Stimulated activated CD4-positive, alpha-beta T cell treated with anti-CD3 and anti-CD28 coated beads, TNF-alpha, amount 100 ng/mL, for 1 hour (primary cell): ENCODE data around the gene PSEN2.
"Not testable (repeated sequence)": the region's sequence is repeated elsewhere in the genome, so short reads cannot be mapped to it uniquely, and the experiment has no call there.

Source experiments
- DNase-seq, 3 donors: peaks; one replicate each; pipeline ENCODE4 v3.0.0-alpha.2; 2020; ENCODE audit warnings: low read depth in 3 of 3, low spot score in 1 of 3

Gene PSEN2

GRCh38 chr1:226912587-226913176 is 42.3 kb downstream of the PSEN2 start:
- peak in 1 of 3 donors; percentile 26 for DNase-seq

DNA sequence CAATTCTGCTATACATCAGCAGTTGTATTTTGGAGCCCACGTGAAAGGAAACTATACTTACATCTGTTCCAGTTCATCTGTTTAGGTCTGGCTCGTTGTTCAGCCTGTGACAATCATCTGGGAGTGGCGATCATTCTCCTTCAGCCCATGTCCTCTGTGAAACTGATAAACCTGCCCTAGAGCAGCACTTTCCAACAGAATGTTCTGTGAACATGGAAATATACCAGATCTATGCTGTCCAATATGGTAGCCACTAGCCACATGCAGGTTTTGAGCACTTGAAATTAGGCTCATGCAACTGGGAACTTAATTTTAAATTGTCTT is 45.2 kb downstream of the PSEN2 start:
- no peak for DNase-seq

DNA sequence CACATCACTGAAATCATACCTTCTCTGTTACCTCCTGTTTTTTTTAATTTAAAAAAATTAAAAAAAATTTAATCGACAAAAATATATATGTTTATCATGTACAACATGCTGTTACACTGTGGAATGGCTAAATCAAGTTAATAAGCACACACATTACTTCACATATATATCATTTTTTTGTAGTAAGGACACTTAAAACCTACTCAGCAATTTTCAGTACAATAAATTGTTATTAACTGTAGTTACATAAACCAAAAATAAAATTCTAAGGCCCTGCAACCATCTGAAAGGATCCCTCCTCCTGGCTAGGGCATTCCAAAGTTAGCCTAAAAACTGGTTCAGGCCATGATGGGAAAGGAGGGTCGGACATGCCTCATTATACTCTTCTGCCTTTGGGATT is 46.1 kb downstream of the PSEN2 start:
- DNase-seq, result no peak

DNA sequence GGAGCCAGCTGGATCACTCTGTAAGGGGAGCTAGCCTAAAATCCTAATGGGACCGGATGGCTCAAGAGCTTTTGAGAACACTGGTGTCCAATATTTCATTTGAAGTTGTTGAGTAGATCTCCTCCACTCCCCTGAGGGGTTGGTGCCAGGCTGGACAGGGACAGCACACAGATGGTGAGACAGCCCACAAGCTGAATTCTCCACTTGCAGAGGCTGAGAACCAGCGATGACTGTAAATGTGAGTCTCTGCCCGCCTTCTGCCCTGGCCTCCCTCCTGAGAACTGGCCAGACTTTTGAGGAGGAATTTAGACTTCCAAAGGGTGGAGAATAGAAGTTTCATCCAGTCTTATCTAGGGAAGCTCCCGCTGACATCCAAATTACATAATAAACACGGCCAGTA is 49.2 kb downstream of the PSEN2 start:
- no peak for DNase-seq

DNA sequence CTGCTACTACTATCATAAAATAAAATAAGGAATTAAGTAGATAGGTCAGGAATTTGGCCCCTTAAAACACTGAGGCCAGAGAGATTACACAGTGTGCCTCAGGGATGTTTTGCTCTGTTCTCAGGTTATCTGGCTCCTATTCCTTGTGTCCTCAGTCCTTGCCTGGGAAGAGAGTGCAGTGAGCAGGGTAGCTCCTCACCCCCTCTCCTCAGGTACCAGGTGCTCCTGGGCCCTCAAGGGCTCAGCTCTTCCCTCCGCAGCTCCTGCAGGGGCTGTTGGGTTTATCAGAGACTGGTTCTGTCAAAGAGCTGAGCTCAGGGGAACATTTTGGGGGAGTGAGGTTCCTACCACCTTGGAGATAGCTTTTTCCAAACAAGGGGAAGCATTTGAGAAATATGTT is 49.6 kb downstream of the PSEN2 start:
- DNase-seq, result no peak

DNA sequence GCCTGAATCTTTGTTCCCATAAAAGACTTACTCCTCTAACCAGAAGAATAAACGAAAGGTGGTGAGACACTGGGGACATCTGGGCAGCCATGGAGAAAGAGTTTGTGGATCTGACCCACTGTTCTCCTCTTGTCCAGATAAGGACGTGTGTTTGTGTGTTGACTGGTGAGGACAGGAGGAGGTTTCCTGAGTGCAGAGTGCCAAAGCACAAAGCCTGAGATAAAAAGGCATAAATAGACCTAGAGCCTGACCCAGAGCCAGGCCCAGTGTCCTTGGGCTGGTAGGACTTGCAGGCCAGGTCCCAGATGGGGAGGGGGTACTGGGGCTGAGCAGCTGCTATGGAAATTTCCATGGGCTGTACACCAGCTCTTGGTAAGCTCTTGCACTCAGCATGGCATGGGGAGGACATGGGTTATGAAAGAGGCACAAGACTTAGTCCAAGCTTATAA is 50.1 kb downstream of the PSEN2 start:
- no peak for DNase-seq

DNA sequence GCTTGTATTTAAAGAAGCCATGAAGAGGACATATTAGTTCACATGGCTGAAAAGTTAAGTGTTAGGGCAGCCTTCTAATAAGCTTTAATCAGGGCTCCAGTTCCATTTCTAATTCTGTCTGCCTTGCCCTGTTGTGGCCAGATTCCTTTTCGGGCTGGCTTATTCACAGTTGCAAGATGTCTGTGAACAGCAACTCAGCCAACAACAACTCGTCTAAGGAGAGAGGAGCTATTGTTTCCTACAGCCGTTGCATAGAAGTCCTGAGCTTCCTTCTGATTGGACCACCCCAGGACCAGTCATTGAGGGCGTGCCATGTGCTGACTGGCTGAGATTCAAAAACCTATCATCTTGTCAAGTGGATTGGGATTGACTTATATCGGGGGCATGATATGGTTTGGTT is 51.1 kb downstream of the PSEN2 start:
- DNase-seq, result no peak

DNA sequence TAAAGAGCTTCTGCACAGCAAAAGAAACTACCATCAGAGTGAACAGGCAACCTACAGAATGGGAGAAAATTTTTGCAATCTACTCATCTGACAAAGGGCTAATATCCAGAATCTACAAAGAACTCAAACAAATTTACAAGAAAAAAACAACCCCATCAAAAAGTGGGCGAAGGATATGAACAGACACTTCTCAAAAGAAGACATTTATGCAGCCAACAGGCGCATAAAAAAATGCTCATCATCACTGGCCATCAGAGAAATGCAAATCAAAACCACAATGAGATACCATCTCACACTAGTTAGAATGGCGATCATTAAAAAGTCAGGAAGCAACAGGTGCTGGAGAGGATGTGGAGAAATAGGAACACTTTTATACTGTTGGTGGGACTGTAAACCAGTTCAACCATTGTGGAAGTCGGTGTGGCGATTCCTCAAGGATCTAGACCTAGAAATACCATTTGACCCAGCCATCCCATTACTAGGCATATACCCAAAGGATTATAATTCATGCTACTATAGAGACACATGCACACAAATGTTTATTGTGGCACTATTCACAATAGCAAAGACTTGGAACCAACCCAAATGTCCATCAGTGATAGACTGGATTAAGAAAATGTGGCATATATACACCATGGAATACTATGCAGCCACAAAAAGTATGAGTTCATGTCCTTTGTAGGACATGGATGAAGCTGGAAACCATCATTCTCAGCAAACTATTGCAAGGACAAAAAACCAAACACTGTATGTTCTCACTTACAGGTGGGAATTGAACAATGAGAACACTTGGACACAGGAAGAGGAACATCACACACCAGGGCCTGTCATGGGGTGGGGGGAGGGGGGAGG is 59.1 kb downstream of the PSEN2 start:
- not testable (repeated sequence) for DNase-seq

GRCh38 chr1:226934483-226935237 is 64.2 kb downstream of the PSEN2 start:
- DNase-seq, result no peak

DNA sequence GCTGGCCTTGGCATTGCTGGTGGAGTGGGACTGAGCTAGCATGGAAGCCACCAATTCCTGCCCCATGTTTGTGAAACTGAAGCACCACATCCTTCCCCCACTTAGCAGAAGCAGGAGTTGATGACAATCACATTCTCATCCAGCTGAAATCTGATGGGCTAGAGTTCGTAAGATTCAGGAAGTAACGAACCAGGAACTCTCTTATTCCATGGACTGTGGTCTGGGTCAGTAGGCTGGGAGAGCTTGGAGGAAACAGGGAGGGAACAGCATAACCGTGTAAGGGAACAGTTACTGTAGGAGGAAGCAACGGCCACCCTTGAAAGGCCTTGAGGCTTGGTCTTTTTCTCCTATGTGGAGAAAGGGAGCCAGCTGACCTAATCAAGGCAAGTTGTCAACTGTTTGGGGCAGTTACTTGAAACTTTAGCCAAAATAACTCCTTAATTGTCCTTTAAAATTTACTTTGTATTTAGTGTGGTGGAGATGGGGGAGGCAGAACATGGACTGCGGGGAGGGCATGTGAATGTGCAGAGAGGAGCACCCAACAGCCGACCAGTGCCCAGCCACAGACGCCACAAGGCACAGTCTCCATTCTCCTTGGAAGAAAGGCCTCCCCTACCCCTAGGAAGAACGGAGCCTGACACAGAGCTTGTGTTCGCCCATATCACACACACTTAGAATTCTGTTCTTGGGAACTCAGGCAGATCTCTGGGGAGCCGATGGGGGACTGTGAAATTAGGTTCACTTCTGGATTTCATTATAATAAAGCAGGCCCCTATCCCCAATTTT is 67.7 kb downstream of the PSEN2 start:
- no peak for DNase-seq

DNA sequence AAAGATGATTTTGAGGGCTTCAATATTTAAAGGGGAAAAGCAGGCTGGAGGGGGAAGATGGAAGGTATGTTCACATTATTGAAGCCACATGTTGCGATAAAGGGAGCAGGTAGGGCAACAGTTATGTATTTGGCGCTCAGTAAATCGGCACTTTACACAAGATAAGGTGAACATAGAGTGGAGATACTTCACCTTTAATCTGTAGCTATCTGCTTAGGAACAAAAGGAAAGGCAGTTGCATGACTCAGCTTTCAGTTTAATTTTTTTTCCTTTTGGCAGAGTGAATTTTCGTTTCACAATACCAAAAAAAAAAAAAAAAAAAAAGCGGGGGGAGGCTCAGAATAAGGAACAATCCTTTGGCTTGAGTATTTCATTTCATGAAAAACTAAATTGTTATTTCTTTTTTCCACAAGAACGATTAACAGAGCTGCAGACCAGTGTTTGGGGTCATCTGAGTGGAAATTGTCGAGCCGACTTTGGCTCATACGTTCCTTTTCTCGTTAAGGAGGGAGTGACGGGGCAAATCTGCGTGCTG is 68.6 kb downstream of the PSEN2 start:
- no peak for DNase-seq

GRCh38 chr1:226939438-226940028 is 69.1 kb downstream of the PSEN2 start:
- DNase-seq, result peak; percentile 38 to 47 (median 45)

DNA sequence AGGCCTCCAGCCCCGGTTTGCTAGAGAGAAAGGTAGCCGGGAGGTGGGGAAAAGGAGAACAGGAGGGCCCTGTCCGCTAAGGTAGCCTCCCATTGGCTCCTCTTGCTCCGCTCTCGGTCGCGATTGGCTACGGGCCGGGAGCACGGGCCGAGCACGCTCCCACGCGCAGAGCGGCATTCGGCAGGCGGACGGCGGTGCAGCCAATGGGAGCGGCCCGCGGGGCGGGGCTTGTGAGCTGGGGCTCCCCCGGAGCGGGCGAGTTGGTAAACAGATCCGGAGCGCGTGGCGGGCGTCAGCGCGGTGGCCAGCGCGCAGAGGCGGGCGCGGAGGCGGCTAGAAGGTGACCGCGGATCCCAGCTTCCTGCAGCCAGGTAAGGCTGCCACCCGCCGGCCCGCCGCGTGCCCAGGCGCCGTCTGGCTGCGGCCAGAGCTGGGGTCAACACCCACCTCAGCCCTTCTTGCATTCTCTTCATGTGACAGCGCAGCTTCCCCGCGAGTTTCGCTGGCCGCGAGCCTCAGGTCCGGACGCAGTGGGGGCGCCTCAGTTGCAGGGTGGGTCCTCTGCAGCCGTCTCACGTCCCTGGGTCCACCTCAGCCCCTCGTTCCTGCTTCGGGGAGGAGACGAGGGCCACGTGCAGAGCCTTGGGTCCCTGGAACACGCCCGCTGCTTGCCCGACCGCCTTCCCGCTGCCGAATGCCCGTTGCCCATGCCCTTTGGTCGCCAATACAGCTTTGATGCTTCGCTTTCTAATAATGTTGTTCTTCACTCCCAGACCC is 69.8 kb downstream of the PSEN2 start, which contains the start of gene COQ8A:
Gene COQ8A, plus strand, starts transcription at position 266 of the 777 bp plus-strand sequence. CDS start 21,092 bp downstream, outside the sequence.
- peak; percentile 96 to 98 (median 97) for DNase-seq

GRCh38 chr1:226940806-226941067 is 70.3 kb downstream of the PSEN2 start:
- no peak for DNase-seq

GRCh38 chr1:226942392-226942791 is 72.0 kb downstream of the PSEN2 start:
- DNase-seq, result no peak

- DNase-seq, result no peak
Observed at GRCh38 chr1:226943156-226943555, 72.7 kb downstream of the PSEN2 start.

DNA sequence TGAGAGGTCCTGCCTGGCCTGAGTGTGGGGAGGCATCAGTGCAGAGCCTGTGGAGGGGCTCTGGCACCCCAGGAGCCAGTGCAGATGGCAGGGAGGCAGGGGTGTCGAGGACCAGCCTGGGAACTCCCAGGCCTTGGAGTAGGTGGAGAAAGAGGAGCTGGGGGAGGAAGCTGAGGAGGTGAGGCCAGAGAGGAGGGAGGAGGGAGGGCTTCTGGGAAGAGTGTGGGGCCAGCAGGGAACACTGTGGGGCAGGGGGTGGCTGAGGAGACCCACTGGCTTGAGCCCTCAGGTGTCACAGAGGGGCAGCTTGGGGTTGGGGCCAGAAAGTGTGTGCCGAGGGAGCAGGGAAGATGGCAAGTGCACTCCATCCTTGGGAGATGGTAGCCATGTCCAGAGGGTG is 73.5 kb downstream of the PSEN2 start:
- no peak for DNase-seq

DNA sequence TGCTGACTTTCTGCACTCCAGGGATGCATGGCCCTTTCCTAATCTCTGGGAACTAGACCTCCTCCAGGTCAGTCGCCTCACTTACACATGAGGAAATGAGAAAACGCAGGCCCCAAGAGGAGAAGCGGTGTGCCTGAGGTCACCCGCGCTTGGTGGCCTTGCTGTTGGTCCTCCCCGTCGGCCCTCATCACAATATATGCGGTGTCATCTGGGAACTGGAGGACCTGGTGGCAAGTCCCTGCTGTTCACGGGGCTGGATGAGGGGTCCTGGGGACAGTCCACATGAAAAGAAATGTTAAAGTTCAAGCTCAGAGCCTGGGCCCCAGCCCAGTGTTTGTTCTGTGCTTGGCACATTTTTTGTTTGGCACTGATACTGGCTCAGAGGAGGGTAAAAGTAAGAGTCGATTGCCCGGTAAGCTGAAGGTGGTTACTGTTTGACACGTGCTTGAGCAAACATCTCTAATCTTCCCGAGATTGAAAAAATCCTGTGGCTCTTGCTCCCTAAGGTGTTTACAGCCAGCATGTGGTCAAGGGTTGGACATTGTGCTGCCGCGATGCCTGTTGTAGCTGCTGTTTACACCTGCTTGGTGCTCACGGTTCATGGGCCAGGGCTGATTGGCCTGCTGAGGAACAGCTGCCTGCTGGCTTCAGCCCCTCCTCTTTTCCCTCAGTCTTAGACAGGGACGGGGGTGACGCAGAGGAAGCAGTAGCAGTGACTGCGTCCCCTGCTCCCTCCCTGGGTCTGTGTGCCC is 74.9 kb downstream of the PSEN2 start:
- no peak for DNase-seq
